Gastrocnemius medialis (tissue), 4 donors: ENCODE measurements around the gene CCDC85A. TPM values are rescaled to one million over a fixed set of nuclear protein-coding genes. Genes with fewer than 3 reads are reported as not detected.

Experiments
- ATAC-seq, 2 donors: fragments of 150-250 bp; one replicate each; pipeline ENCODE4 v1.9.1; 2016
- DNase-seq, 2 donors: peaks; one replicate each; pipeline ENCODE4 v3.0.0-alpha.2; 2019
- H3K27ac ChIP-seq, 4 donors: fragments of 200-600 bp; sonication (generic); 1 replicate in 1 of 4; 2 replicates in 3 of 4; pipeline ENCODE4 v1.5.1; 2016 to 2018; ENCODE audit warnings: mild to moderate bottlenecking in 2 of 4, moderate library complexity in 1 of 4
- H3K27me3 ChIP-seq, 3 donors: fragments of 200-600 bp; sonication (generic) in 2 of 3; 1 replicate in 1 of 3; 2 replicates in 2 of 3; pipeline versions ENCODE4 v1.5.1 to v1.6.0; 2016 to 2019; ENCODE audit warnings: mild to moderate bottlenecking in 1 of 3, moderate library complexity in 1 of 3
- H3K36me3 ChIP-seq, 2 donors: fragments of 200-600 bp; sonication (generic) in 1 of 2; one replicate each; pipeline ENCODE4 v1.5.1; 2017 to 2018
- H3K4me1 ChIP-seq, 2 donors: fragments of 200-600 bp; sonication (generic) in 1 of 2; one replicate each; pipeline ENCODE4 v1.5.1; 2016 to 2017; ENCODE audit warnings: mild to moderate bottlenecking in 2 of 2
- H3K4me3 ChIP-seq, 4 donors: fragments of 200-600 bp; sonication (generic) in 3 of 4; 1 replicate in 1 of 4; 2 replicates in 3 of 4; pipeline ENCODE4 v1.5.1; 2016 to 2019; ENCODE audit warnings: mild to moderate bottlenecking in 2 of 4
- H3K9me3 ChIP-seq, 3 donors: fragments of 200-600 bp; sonication (generic) in 2 of 3; 1 replicate in 1 of 3; 2 replicates in 2 of 3; pipeline ENCODE4 v1.5.1; 2016 to 2019
- POLR2A ChIP-seq, 2 donors: fragments of 450-650 bp; IDR thresholded peaks; one replicate each; pipeline ENCODE4 v1.6.1; 2017; ENCODE audit warnings: antibody characterized with exemption in 2 of 2, mild to moderate bottlenecking in 2 of 2, moderate library complexity in 2 of 2
- in situ Hi-C, 4 donors: fragments of 200-750 bp; cut with MboI; loops; one replicate each; pipeline versions ENCODE4 v1.15.0 to v1.8.0; 2017; ENCODE audit warnings: low sequenced_read_pairs in 4 of 4
- intact Hi-C: fragments of 100-400 bp; cut with DNase I; formaldehyde crosslinking; loops from one replicate; pipeline ENCODE4 v1.15.1; 2023; ENCODE audit warnings: low total_unique reads
- total RNA-seq, 4 donors: library from RNA; depleted of rRNA; stranded (reverse); fragments of >200 nt; gene quantifications; one replicate each; pipeline versions ENCODE4 v1.1.0 to v1.2.3, GENCODE V29; 2016
- TF ChIP-seq, protein P1 (sequence below), 5 experiments: fragments of 450-650 bp in 3 of 5; fragments of 200-600 bp in 2 of 5; sonication (generic) in 2 of 5; IDR thresholded peaks in 4 of 5; conservative IDR thresholded peaks in 1 of 5; 1 replicate in 4 of 5; 2 replicates in 1 of 5; pipeline ENCODE4 v1.5.1; 2016 to 2019; ENCODE audit warnings: antibody characterized with exemption in 5 of 5, mild to moderate bottlenecking in 3 of 5, moderate library complexity in 3 of 5

CCDC85A gene
- total RNA-seq, 4 donors from 2014 or later, result 4.6 to 8.2 (median 6.1) TPM

DNA sequence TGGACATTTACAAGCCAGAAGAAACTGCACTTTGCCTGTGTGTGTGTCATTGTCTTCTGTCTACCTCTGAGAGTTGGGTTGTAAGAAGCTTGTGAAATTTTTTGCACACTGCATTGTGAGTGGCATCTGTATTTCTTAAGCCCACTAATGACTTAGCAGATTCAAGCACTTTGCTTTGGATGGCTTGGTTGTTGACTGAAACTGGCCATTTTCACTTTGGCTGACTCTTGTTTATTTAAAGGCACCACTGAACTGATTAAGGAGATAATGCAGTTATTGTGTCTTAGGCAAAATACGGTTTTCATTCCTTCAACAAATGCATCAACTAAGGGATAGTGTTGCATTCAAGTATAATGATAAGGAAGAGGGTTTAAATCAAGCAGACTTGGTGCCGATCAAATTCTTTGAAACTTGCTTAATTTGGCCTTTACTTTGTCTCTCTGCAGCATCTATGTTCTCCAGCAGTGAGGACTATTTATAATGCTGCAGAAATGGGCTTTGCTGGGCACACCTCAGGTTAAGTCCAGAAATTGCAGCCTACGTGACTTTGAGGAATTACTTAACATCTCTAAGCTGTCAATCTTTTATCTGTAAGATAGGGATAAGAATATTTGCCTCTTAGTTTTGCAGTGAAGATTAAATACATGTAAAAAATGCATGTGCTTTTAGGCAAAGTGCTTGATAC lies 142.0 kb downstream of the CCDC85A start:
- no peak for DNase-seq
- H3K4me1 ChIP-seq, result peaks cover 0 to 15% of the 10 kb centered on the region in 2 donors
- no peak for ATAC-seq
- no peak for TF ChIP-seq POLR2A (IDR thresholded peaks at IDR 0.05)
- TF ChIP-seq, protein P1, sequence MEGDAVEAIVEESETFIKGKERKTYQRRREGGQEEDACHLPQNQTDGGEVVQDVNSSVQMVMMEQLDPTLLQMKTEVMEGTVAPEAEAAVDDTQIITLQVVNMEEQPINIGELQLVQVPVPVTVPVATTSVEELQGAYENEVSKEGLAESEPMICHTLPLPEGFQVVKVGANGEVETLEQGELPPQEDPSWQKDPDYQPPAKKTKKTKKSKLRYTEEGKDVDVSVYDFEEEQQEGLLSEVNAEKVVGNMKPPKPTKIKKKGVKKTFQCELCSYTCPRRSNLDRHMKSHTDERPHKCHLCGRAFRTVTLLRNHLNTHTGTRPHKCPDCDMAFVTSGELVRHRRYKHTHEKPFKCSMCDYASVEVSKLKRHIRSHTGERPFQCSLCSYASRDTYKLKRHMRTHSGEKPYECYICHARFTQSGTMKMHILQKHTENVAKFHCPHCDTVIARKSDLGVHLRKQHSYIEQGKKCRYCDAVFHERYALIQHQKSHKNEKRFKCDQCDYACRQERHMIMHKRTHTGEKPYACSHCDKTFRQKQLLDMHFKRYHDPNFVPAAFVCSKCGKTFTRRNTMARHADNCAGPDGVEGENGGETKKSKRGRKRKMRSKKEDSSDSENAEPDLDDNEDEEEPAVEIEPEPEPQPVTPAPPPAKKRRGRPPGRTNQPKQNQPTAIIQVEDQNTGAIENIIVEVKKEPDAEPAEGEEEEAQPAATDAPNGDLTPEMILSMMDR (IDR thresholded peaks at IDR 0.05 in 4 of 5, conservative IDR thresholded peaks at IDR 0.05 in 1 of 5), result no peak
- H3K9me3 ChIP-seq, result no peaks in the 10 kb centered on the region
- H3K36me3 ChIP-seq, result no peaks in the 10 kb centered on the region
- H3K27ac ChIP-seq, result no peak overlapping the region
- no peak overlapping the region for H3K4me3 ChIP-seq
- intact Hi-C loops (no loop called here), in situ Hi-C loops (no loop called here)
- no peaks in the 10 kb centered on the region for H3K27me3 ChIP-seq

GRCh38 chr2:56326346-56326741 lies 142.6 kb downstream of the CCDC85A start:
- H3K27ac ChIP-seq, result no peak overlapping the region

DNA sequence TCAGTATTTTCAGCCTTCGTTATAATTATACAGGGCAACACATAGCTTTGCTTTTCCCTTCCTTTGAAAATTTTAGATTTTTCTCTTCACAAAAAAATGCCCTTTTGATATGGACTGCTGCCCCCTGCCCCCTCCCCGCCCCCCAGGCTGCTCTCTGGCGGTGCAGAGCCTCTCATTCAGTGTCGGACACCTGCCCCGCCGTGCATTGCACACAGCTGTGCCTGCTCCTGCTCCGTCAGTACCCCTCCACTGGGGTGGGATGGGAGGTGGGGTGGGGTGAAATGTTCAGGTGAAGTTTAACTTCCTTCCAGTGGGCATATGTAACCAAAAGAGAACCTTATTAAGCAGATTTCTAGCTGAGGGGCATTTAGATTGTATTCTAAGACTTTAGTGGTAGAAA lies 148.0 kb downstream of the CCDC85A start:
- ATAC-seq, result no peak
- in situ Hi-C loops, result no loop called here
- Histone ChIP-seq H3K27ac (no peak overlapping the region), H3K27me3 (no peaks in the 10 kb centered on the region), H3K9me3 (no peaks in the 10 kb centered on the region), H3K4me3 (no peak overlapping the region), H3K4me1 (peaks cover 17 to 32% of the 10 kb centered on the region in 2 donors), H3K36me3 (no peaks in the 10 kb centered on the region)
- no peak for TF ChIP-seq POLR2A (IDR thresholded peaks at IDR 0.05)
- DNase-seq, result no peak
- intact Hi-C loops, result no loop called here

More at GRCh38 chr2:56326346-56326741, 142.6 kb downstream of the CCDC85A start:
- Histone ChIP-seq H3K9me3 (no peaks in the 10 kb centered on the region), H3K4me3 (no peak overlapping the region), H3K27me3 (no peaks in the 10 kb centered on the region), H3K36me3 (no peaks in the 10 kb centered on the region), H3K4me1 (peaks cover 0 to 15% of the 10 kb centered on the region in 2 donors)
- ATAC-seq (no peak), DNase-seq (no peak)
- TF ChIP-seq, protein P1 (IDR thresholded peaks at IDR 0.05 in 4 of 5, conservative IDR thresholded peaks at IDR 0.05 in 1 of 5), result no peak
- no peak for TF ChIP-seq POLR2A (IDR thresholded peaks at IDR 0.05)
- intact Hi-C loops (no loop called here), in situ Hi-C loops (no loop called here)

GRCh38 chr2:56333812-56334485 lies 150.2 kb downstream of the CCDC85A start:
- Histone ChIP-seq H3K4me3 (no peak overlapping the region), H3K9me3 (no peaks in the 10 kb centered on the region), H3K27me3 (no peaks in the 10 kb centered on the region), H3K36me3 (no peaks in the 10 kb centered on the region), H3K27ac (peak overlapping the region in 3 of 4 donors; percentile 17 to 35 (median 28)), H3K4me1 (peaks cover 22 to 28% of the 10 kb centered on the region in 2 donors)
- intact Hi-C loops, result no loop called here
- no peak for DNase-seq
- in situ Hi-C loops, result no loop called here
- TF ChIP-seq, protein P1 (IDR thresholded peaks at IDR 0.05 in 4 of 5, conservative IDR thresholded peaks at IDR 0.05 in 1 of 5), result no peak
- TF ChIP-seq POLR2A (IDR thresholded peaks at IDR 0.05), result no peak
- no peak for ATAC-seq

- TF ChIP-seq POLR2A (IDR thresholded peaks at IDR 0.05), result no peak
- TF ChIP-seq, protein P1 (IDR thresholded peaks at IDR 0.05 in 4 of 5, conservative IDR thresholded peaks at IDR 0.05 in 1 of 5), result no peak
- ATAC-seq (no peak), DNase-seq (no peak)
- Histone ChIP-seq H3K4me3 (no peak overlapping the region), H3K4me1 (peaks cover 23 to 28% of the 10 kb centered on the region in 2 donors), H3K36me3 (no peaks in the 10 kb centered on the region), H3K27ac (peak overlapping the region in 3 of 4 donors; percentile 17 to 35 (median 28)), H3K9me3 (no peaks in the 10 kb centered on the region), H3K27me3 (no peaks in the 10 kb centered on the region)
- intact Hi-C loops, result no loop called here
- in situ Hi-C loops, result no loop called here
Measured at GRCh38 chr2:56334622-56335021, 150.8 kb downstream of the CCDC85A start.
